Measurements from ENCODE around the gene RPL37A.
A peak's percentile ranks its signal among the peaks of the same experiment; 100 is the strongest.

DNA sequence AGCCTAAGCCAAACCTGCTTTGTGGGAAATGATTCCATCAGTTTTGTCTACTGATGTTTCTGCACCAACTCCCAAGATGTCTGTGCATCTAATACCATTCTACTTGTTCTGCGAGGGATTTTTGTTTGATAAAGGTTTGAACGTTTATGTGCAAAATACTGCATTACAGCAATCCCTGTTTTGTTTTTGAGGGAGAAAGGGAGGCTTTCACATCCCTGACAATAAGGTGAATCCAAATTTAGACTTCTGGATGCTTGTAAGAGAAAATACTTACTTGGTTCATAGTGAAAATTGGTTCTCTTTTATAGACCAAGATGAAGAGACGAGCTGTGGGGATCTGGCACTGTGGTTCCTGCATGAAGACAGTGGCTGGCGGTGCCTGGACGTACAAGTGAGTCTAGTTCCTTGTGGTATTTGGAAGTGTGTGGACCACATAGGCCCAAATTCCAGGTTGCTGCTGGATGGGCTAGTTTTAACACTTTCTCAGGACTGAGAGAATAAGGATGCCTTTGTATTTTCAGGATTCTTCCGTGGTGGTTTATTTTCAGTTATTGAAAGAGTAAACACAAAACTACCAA lies 1.1 kb downstream of the RPL37A start:
- TF ChIP-seq POLR2A (IDR thresholded peaks at IDR 0.05; ENCODE audit: low read depth, low read length) (no peak), POLR2AphosphoS5 (IDR thresholded peaks at IDR 0.05; ENCODE audit: low read depth, low read length) (peak; percentile 13; the same call in 1 of the 2 replicates)
